Left kidney (tissue), 2 donors: Measurements from ENCODE around the gene ZNF426. TPM values are rescaled to one million over a fixed set of nuclear protein-coding genes. Genes with fewer than 3 reads are reported as not detected.

Source experiments
- DNase-seq: peaks from one replicate; pipeline ENCODE4 v3.0.0-alpha.2; 2013
- polyA plus RNA-seq: library from polyadenylated mRNA; unstranded; fragments of 120-200 nt; gene quantifications from one replicate; pipeline ENCODE4 v1.2.1, GENCODE V29; 2013; ENCODE audit not compliant: insufficient read length

The ZNF426 gene
- polyA plus RNA-seq, 1 donor = 27.2 TPM

DNA sequence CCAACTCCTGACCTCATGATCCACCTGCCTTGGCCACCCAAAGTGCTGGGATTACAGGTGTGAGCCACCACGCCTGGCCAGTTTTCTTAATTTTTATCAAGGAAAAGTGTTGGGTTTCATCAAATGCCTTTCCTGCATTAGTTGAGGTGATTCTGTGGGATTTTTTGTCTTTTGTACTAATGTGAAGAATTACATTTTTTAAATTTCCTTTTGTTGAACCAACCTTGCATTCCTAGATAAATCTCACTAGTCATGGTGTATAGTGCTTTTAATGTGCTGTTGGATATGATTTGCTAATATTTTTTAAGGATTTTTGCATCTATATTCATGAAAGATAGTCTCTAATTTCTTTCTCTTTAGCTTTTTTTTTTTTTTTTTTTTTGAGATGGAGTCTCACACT is 37.6 kb downstream of the ZNF426 start:
- no peak for DNase-seq

DNA sequence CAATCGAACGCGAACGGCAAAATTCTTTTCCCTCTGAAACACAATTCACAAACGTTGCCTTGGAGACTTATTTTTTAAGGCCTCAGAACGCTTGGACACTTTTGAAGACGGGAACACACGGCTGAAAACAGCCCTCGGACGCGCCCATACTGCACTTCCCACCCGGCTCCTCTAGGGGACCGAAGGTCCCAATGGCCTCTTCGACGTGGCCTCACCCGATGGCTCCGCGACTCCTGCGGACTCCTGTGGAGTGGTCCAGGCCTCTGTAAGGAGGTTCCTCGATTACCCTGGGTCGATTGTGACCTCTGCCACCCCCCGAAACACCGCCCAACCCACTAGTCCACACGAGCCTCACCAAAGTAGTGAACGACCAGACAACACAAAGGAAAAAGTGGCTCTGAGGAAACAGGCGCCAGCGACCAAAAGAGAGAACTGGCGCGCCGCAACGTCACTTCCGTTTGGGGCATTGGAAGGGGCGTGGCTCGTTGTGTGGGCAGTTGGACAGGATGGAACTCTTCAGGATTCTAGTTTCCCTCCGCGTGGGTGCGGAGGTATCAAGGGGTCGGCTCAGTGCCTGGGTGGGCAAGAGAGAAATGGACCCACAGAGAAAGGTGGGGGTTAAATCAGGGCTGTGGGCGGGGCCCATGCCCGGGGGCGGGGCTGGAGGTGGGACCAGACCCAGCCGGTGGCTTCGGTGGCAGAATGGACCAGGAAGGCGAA is 40.1 kb downstream of the ZNF426 start, which contains the start of gene ZNF560:
TSS of gene ZNF560 (minus strand) at position 434 of the 720 bp plus-strand sequence. CDS start 23,303 bp downstream, outside the sequence.
- peak; percentile 4 for DNase-seq

DNA sequence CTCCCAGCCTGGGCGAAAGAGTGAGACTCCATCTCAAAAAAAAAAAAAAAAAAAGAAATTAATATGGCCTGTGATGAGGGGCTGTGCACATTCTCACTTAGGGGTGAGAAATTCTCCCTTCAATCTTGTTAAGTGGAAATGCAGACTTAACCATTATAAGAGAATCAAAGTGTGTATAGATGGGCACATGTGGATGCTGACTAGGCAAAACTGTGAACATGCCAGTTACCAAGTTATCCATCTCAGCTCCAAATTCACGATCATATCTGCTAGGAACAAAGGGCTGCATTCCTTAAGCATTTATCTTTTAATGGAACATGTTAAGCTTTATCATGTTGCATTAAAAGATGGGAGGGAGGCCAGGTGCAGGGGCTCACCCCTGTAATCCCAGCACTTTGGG is 44.3 kb downstream of the ZNF426 start:
- DNase-seq = no peak

- no peak for DNase-seq
These were observed 51.4 kb downstream of the ZNF426 start for GRCh38 chr19:9487016-9487415.

DNA sequence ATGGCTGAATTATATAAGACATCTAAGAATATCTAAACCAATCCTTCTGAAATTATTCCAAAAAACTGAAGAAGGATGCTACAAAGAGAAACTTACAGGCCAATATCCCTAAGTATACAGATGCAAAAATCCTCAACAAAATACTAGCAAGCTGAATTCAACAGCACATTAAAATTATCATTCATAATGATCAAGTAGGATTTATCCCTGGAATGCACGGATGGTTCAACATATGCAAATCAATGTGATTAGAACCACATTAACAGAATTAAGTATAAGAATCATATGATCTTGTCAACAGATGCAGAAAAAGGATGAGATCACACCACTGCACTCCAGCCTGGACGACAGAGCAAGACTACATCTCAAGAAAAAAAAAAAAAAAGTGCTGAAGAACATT is 53.3 kb downstream of the ZNF426 start:
- no peak for DNase-seq

- no peak for DNase-seq
These were observed 63.5 kb downstream of the ZNF426 start for GRCh38 chr19:9474975-9475374.

Other genes starting within 250 kb of the ZNF426 start
- 8.1 TPM for gene ZNF699, start 228.8 kb downstream of the ZNF426 start, polyA plus RNA-seq
- 91.5 TPM for gene ZNF559, start 214.5 kb downstream of the ZNF426 start, polyA plus RNA-seq
- gene ZNF177, start 175.6 kb downstream of the ZNF426 start, polyA plus RNA-seq = 14.3 TPM
- 42.1 TPM for gene ZNF266, start 103.1 kb downstream of the ZNF426 start, polyA plus RNA-seq
- gene ZNF560, start 40.0 kb downstream of the ZNF426 start, polyA plus RNA-seq = 1.3 TPM
- 33.2 TPM for gene ZNF121, start 45.9 kb upstream of the ZNF426 start, polyA plus RNA-seq
- 73.0 TPM for gene ZNF561, start 82.6 kb upstream of the ZNF426 start, polyA plus RNA-seq
- 29.9 TPM for gene ZNF562, start 136.5 kb upstream of the ZNF426 start, polyA plus RNA-seq
- gene ZNF846, start 230.1 kb upstream of the ZNF426 start, polyA plus RNA-seq = 42.2 TPM